Pancreas (tissue), 10 donors: ENCODE data around the gene MRPS11. TPM values are rescaled to one million over a fixed set of nuclear protein-coding genes. Genes with fewer than 3 reads are reported as not detected.
"Not testable (repeated sequence)": the region's sequence is repeated elsewhere in the genome, so short reads cannot be mapped to it uniquely, and the experiment has no call there.

Experiments used
- ATAC-seq, 4 donors: fragments of 200-7000 bp; cut with Tn5 transposase; one replicate each; pipeline versions ENCODE4 v1.8.0 to v1.9.1; 2020; ENCODE audit warnings: mild to moderate bottlenecking in 4 of 4, moderate library complexity in 4 of 4
- DNase-seq, 6 donors: peaks; one replicate each; pipeline ENCODE4 v3.0.0-alpha.2; 2020
- FAIRE-seq: peaks from 2 replicates; lab custom pipeline; 2012; peaks lifted over from hg19 to GRCh38; lab: Jason Lieb, UNC
- H3K27ac ChIP-seq, 4 donors: fragments of 200-600 bp; sonication (generic); 1 replicate in 3 of 4; 2 replicates in 1 of 4; pipeline versions ENCODE4 v1.5.0 to v1.8.0; 2020
- H3K27me3 ChIP-seq, 4 donors: fragments of 200-600 bp; one replicate each; pipeline ENCODE4 v1.8.0; 2021
- H3K36me3 ChIP-seq, 3 donors: fragments of 200-600 bp; sonication (generic) in 1 of 3; one replicate each; pipeline versions ENCODE4 v1.5.0 to v1.8.0; 2020 to 2021
- H3K4me1 ChIP-seq, 3 donors: fragments of 200-600 bp; one replicate each; pipeline ENCODE4 v1.8.0; 2021
- H3K4me3 ChIP-seq, 4 donors: fragments of 200-600 bp; sonication (generic) in 2 of 4; one replicate each; pipeline versions ENCODE4 v1.5.0 to v1.8.0; 2020 to 2021
- H3K9me3 ChIP-seq, 4 donors: fragments of 200-600 bp; one replicate each; pipeline ENCODE4 v1.8.0; 2021
- CTCF ChIP-seq, 4 donors: fragments of 200-600 bp; sonication (generic) in 3 of 4; IDR thresholded peaks; one replicate each; pipeline versions ENCODE4 v1.5.0 to v1.8.0; 2021; ENCODE audit warnings: antibody characterized with exemption in 4 of 4
- WGBS, 2 donors: extraction: QIAGEN DNeasy Blood & Tissue Kit; methylation state at CpG; one replicate each; pipeline ENCODE4 v1.1.7; 2013; 5-methylcytosine and 5-hydroxymethylcytosine counted together
- intact Hi-C, 3 donors: fragments of 100-400 bp; cut with DNase I; formaldehyde crosslinking; loops; one replicate each; pipeline versions ENCODE4 v1.11.1 to v1.14.2; 2022
- polyA plus RNA-seq, 2 donors: library from polyadenylated mRNA; stranded (reverse); fragments of 200-250 nt; gene quantifications; one replicate each; pipeline ENCODE4 v1.2.3, GENCODE V29; 2013
- total RNA-seq, 6 donors: library from RNA; stranded (reverse); fragmentation: NEBNext Ultra II Directional in 4 of 6; extraction: Animal tissue kit (Norgen Biotek cat#: 25700) in 4 of 6; gene quantifications; one replicate each; pipeline versions ENCODE4 v1.2.1 to v1.2.4, GENCODE V29; 2021 to 2023
- donor health status: healthy with polysubstance abuse.
- donor health status: DM: no; HTN: no; CAD: no; lungs with moderate emphysema.
- donor health status: DM: no; HTN: no; CAD: no.
- donor health status: control.
- donor health status: control.
- donor health status: Bipolar disorder and iron deficiency.
- donor health status: DM: yes; HTN: yes; CAD: no.
- donor health status: DM: no; HTN: no; CAD: no.
- donor health status: DM: no; HTN: no; CAD: no.
- donor health status: DM: yes; HTN: yes; CAD: no.

The MRPS11 gene
- total and polyA plus RNA-seq, 8 donors, result 12.7 to 29.5 (median 18.1) TPM

GRCh38 chr15:88428805-88429605, 38.5 kb upstream of the MRPS11 start:
- no peak for FAIRE-seq

GRCh38 chr15:88430051-88430450, 37.5 kb upstream of the MRPS11 start:
- FAIRE-seq, result no peak
- Histone ChIP-seq H3K27me3 (peaks cover 0 to 7% (median 0%) of the 10 kb centered on the region in 4 donors), H3K9me3 (no peaks in the 10 kb centered on the region), H3K4me1 (no peaks in the 10 kb centered on the region), H3K36me3 (no peaks in the 10 kb centered on the region), H3K27ac (no peak overlapping the region), H3K4me3 (no peak overlapping the region)
- intact Hi-C loops, result no loop called here
- no peak for TF ChIP-seq CTCF (IDR thresholded peaks at IDR 0.05)
- no peak for DNase-seq
- ATAC-seq, result no peak

More at GRCh38 chr15:88428805-88429605, 38.5 kb upstream of the MRPS11 start:
- 51 to 60% methylated on average over 12 of the region's 12 CpGs for WGBS, 2 donors
- H3K4me1 ChIP-seq, result no peaks in the 10 kb centered on the region
- intact Hi-C loops, result no loop called here
- H3K27ac ChIP-seq, result no peak overlapping the region
- DNase-seq (no peak), ATAC-seq (no peak)
- no peak for TF ChIP-seq CTCF (IDR thresholded peaks at IDR 0.05)
- peaks cover 0 to 3% (median 0%) of the 10 kb centered on the region in 4 donors for H3K27me3 ChIP-seq
- no peaks in the 10 kb centered on the region for H3K9me3 ChIP-seq
- H3K4me3 ChIP-seq, result no peak overlapping the region
- no peaks in the 10 kb centered on the region for H3K36me3 ChIP-seq

- no peak for TF ChIP-seq CTCF (IDR thresholded peaks at IDR 0.05)
- FAIRE-seq, result no peak
- no peak for ATAC-seq
Measured at GRCh38 chr15:88431441-88431840, 36.1 kb upstream of the MRPS11 start.

GRCh38 chr15:88433046-88433685, 34.3 kb upstream of the MRPS11 start:
- no peaks in the 10 kb centered on the region for H3K9me3 ChIP-seq
- TF ChIP-seq CTCF (IDR thresholded peaks at IDR 0.05), result no peak
- no peaks in the 10 kb centered on the region for H3K36me3 ChIP-seq
- peaks cover 0 to 4% (median 1%) of the 10 kb centered on the region in 4 donors for H3K27me3 ChIP-seq
- DNase-seq (no peak), ATAC-seq (no peak), FAIRE-seq (no peak)
- H3K27ac ChIP-seq, result no peak overlapping the region
- no peak overlapping the region for H3K4me3 ChIP-seq
- no peaks in the 10 kb centered on the region for H3K4me1 ChIP-seq
- 68 to 72% methylated on average over 7 of the region's 7 CpGs for WGBS, 2 donors
- intact Hi-C loops, result no loop called here

More at GRCh38 chr15:88431441-88431840, 36.1 kb upstream of the MRPS11 start:
- H3K36me3 ChIP-seq, result no peaks in the 10 kb centered on the region
- intact Hi-C loops, result no loop called here
- H3K27me3 ChIP-seq, result peaks cover 0 to 7% (median 0%) of the 10 kb centered on the region in 4 donors
- WGBS, 2 donors, result 60 to 69% methylated on average over 10 of the region's 10 CpGs
- no peaks in the 10 kb centered on the region for H3K4me1 ChIP-seq
- no peak overlapping the region for H3K27ac ChIP-seq
- no peaks in the 10 kb centered on the region for H3K9me3 ChIP-seq
- no peak overlapping the region for H3K4me3 ChIP-seq
- DNase-seq, result no peak

- 60 to 70% methylated on average over 5 of the region's 5 CpGs for WGBS, 2 donors
- H3K4me3 ChIP-seq, H3K27ac ChIP-seq, DNase-seq, H3K36me3 ChIP-seq, H3K27me3 ChIP-seq, ATAC-seq, FAIRE-seq, intact Hi-C loops, H3K9me3 ChIP-seq, H3K4me1 ChIP-seq: not testable (repeated sequence)
Measured at GRCh38 chr15:88434106-88434505, 33.4 kb upstream of the MRPS11 start.
